RWPE2 (cell line): ENCODE measurements around the gene TEX51.

Source experiments
- ATAC-seq: fragments of 200-7000 bp; cut with Tn5 transposase; 3 replicates; pipeline ENCODE4 v1.9.1; 2021; ENCODE audit warnings: low read depth
- DNase-seq: peaks from one replicate; pipeline ENCODE4 v3.0.0-alpha.2; 2020; ENCODE audit warnings: low spot score
- H3K27ac ChIP-seq: fragments of 450-650 bp; 2 replicates; pipeline ENCODE4 v1.5.1; 2017; ENCODE audit warnings: mild to moderate bottlenecking; ENCODE audit not compliant: poor library complexity, severe bottlenecking
- H3K27me3 ChIP-seq: fragments of 250-450 bp; sonication (Bioruptor Pico); 2 replicates; pipeline ENCODE4 v1.5.1; 2021; ENCODE audit warnings: mild to moderate bottlenecking, moderate library complexity; ENCODE audit not compliant: insufficient read depth, poor library complexity, severe bottlenecking
- H3K36me3 ChIP-seq: fragments of 250-450 bp; sonication (Bioruptor Pico); 2 replicates; pipeline ENCODE4 v1.5.1; 2020; ENCODE audit warnings: low read depth, mild to moderate bottlenecking, moderate library complexity
- H3K4me1 ChIP-seq: fragments of 250-450 bp; sonication (Bioruptor Pico); 2 replicates; pipeline ENCODE4 v1.5.1; 2021; ENCODE audit warnings: mild to moderate bottlenecking, moderate library complexity; ENCODE audit not compliant: insufficient read depth, poor library complexity, severe bottlenecking
- H3K4me3 ChIP-seq: fragments of 250-450 bp; sonication (Bioruptor Pico); 2 replicates; pipeline ENCODE4 v1.5.1; 2021; ENCODE audit warnings: mild to moderate bottlenecking, moderate library complexity; ENCODE audit not compliant: severe bottlenecking
- H3K9me3 ChIP-seq: fragments of 250-450 bp; sonication (Bioruptor Pico); 2 replicates; pipeline ENCODE4 v1.5.1; 2021; ENCODE audit warnings: mild to moderate bottlenecking, moderate library complexity; ENCODE audit not compliant: severe bottlenecking
- TF ChIP-seq, protein P1 (sequence below): fragments of 450-650 bp; IDR thresholded peaks from one replicate; pipeline ENCODE4 v1.5.1; 2017; ENCODE audit warnings: mild to moderate bottlenecking, moderate library complexity; ENCODE audit not compliant: poor library complexity, severe bottlenecking

The TEX51 gene

DNA sequence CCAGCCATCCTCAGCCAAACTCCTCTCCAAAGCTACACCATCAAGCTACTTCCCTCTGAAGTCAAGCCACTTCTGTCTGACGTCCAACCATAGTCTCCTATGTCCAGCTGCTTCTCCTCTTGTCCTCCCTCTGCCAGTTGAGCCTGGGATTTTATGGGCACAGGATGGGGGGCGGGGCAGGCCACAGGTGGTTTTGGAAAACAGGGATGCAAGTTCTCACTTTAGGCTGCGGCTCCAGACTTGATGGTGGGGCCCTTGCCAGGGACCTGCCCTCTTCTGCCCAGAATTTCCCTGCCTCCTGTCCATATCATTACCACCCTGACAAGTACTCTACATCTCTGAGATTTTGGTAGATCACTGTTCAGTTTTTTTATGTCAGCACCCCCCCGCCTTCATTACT, 41.6 kb downstream of the TEX51 start:
- H3K4me3 ChIP-seq, result no peak overlapping the region
- TF ChIP-seq, protein P1, sequence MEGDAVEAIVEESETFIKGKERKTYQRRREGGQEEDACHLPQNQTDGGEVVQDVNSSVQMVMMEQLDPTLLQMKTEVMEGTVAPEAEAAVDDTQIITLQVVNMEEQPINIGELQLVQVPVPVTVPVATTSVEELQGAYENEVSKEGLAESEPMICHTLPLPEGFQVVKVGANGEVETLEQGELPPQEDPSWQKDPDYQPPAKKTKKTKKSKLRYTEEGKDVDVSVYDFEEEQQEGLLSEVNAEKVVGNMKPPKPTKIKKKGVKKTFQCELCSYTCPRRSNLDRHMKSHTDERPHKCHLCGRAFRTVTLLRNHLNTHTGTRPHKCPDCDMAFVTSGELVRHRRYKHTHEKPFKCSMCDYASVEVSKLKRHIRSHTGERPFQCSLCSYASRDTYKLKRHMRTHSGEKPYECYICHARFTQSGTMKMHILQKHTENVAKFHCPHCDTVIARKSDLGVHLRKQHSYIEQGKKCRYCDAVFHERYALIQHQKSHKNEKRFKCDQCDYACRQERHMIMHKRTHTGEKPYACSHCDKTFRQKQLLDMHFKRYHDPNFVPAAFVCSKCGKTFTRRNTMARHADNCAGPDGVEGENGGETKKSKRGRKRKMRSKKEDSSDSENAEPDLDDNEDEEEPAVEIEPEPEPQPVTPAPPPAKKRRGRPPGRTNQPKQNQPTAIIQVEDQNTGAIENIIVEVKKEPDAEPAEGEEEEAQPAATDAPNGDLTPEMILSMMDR, result no peak
- H3K27ac ChIP-seq, result no peak overlapping the region
- peaks cover 8% of the 10 kb centered on the region for H3K27me3 ChIP-seq
- DNase-seq (no peak), ATAC-seq (no peak)
- H3K4me1 ChIP-seq, result no peaks in the 10 kb centered on the region
- H3K36me3 ChIP-seq, result no peaks in the 10 kb centered on the region
- no peaks in the 10 kb centered on the region for H3K9me3 ChIP-seq

DNA sequence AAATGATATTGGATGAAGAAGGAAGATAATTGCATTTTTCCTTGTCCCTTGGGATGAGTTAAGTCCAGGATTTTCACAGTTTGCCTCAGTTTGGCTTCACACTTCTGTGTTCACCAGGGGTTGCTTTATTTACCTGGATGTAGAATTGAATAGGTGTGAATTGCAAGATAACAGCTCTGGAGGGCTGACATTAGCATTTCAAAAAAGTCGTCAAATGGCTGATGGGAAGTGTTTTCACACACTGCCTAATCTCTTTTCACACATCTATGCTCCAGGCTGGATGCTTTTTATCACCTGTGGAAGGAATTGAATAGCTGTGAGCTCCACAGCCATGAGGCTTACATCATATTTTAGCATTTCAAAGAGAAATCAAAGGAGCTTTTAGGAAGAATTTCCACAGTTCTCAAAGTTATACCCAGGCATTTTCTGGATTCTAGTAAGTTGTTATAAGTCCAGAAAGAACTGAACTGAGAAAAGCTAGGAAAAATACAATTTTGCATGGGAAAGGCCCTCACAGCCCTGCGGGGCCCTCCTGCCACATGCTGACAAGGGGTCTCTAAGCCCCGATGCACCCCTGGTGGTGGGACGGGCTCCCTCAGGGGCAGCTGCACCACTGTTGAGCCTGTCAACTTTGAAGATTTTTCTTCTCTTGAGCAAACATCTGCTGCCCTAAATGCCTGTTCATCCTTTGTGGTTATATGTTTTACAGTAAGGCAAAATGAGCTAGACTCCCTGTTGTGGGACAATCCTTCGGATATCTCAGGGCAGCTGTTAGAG, 43.9 kb downstream of the TEX51 start:
- ATAC-seq, result no peak
- no peaks in the 10 kb centered on the region for H3K9me3 ChIP-seq

DNA sequence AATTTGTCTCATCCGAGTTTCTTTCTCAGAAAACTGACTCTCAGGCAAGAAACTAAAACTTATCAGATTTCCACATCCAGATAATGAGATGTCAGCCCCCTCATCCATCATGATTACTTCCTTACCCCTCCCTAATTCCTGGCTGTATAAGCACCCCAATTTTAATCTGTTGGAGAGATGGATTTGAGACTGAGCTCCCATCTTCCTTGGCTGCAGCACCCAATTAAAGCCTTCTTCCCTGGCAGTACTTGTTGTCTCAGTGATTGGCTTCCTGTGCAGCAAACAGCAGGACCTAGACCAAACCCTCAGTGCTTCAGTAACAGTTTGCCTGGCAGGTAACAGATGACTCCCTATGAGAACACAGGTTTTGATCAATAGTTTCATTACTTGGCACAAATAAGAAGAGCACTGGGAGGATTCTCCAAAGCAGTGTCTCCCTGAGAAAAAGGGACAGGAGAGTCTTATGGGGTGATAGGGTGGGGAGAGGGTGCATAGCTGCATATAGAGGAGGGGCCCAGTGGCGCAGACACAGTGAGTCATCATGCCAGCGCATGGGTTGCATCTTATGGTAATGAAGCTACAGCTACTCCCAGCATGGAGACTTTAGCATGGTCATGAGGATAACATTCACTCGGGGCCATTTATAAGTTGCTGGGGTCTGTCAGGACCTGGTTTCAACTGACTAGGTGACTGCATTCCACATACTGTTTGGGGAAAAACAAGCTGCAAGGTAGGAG, 45.1 kb downstream of the TEX51 start:
- H3K4me3 ChIP-seq, result no peak overlapping the region
- H3K4me1 ChIP-seq, result no peaks in the 10 kb centered on the region
- no peaks in the 10 kb centered on the region for H3K9me3 ChIP-seq
- peaks cover 8% of the 10 kb centered on the region for H3K27me3 ChIP-seq
- DNase-seq (no peak), ATAC-seq (no peak)
- H3K36me3 ChIP-seq, result no peaks in the 10 kb centered on the region
- TF ChIP-seq, protein P1, result no peak
- no peak overlapping the region for H3K27ac ChIP-seq

More for the DNA sequence above, 43.9 kb downstream of the TEX51 start:
- H3K36me3 ChIP-seq, result no peaks in the 10 kb centered on the region
- no peaks in the 10 kb centered on the region for H3K4me1 ChIP-seq
- DNase-seq, result no peak
- H3K4me3 ChIP-seq, result no peak overlapping the region
- TF ChIP-seq, protein P1, result no peak
- no peak overlapping the region for H3K27ac ChIP-seq
- peaks cover 8% of the 10 kb centered on the region for H3K27me3 ChIP-seq

DNA sequence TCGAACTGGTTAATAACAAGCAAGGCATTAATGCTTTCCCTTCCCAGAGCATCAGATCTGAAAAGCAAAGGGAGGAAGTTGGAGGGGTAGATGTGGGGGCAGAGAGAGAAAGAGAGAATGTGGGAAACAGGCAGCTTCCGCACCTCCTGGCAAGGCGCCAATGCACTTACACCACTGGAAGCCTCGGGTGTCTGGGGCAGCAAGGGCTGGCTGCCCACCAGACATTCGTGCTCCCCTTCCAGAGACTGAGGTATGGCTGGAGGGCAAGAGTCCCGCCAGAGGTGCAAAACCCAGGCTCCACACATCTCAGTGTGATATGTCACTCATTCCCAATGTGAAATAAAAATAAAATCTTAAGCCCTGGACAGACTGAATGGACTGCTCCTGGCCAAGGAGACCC, 46.4 kb downstream of the TEX51 start:
- peaks cover 8% of the 10 kb centered on the region for H3K27me3 ChIP-seq
- no peaks in the 10 kb centered on the region for H3K4me1 ChIP-seq
- no peak for ATAC-seq
- no peaks in the 10 kb centered on the region for H3K36me3 ChIP-seq
- no peak overlapping the region for H3K27ac ChIP-seq
- no peaks in the 10 kb centered on the region for H3K9me3 ChIP-seq
- no peak overlapping the region for H3K4me3 ChIP-seq
- TF ChIP-seq, protein P1, result no peak
- no peak for DNase-seq
